H54 (cell line): ENCODE measurements around the gene HIF1A.

ENCODE experiments used
- DNase-seq: peaks from one replicate; pipeline ENCODE4 v3.0.0; 2011; ENCODE audit warnings: low spot score, mixed read lengths; ENCODE audit not compliant: insufficient read length
- FAIRE-seq: peaks from 3 replicates; lab custom pipeline; 2011; peaks lifted over from hg19 to GRCh38; lab: Jason Lieb, UNC
- POLR2A ChIP-seq: IDR thresholded peaks from 2 replicates; pipeline ENCODE4 v1.6.1; 2011; ENCODE audit warnings: low read depth, mild to moderate bottlenecking, low read length

Gene HIF1A

GRCh38 chr14:61710853-61711817 is 15.8 kb downstream of the HIF1A start:
- FAIRE-seq: peak; percentile 36
- DNase-seq: no peak

DNA sequence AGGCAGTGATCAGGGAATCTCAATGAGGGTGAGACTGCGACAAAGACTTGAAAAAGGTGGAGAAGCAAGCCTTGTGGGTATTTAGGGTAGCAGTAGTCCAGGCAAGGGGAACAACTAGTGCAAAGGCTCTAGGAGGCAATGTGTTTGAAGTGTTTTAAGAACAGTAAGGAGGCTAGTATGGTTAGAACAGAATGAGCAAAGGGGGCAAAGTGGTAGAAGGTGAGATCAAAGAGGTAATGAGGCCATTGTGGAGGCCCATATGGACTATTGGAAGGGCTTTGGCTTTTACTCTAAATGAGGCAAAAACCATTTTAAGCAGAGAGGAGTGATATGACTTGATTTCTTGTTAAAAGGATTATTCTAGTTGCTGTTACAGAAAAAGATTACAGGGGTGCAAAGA is 16.8 kb downstream of the HIF1A start:
- peak; percentile 78 for FAIRE-seq
- no peak for DNase-seq
- TF ChIP-seq POLR2A: no peak

More at GRCh38 chr14:61710853-61711817, 15.8 kb downstream of the HIF1A start:
- TF ChIP-seq POLR2A: no peak

DNA sequence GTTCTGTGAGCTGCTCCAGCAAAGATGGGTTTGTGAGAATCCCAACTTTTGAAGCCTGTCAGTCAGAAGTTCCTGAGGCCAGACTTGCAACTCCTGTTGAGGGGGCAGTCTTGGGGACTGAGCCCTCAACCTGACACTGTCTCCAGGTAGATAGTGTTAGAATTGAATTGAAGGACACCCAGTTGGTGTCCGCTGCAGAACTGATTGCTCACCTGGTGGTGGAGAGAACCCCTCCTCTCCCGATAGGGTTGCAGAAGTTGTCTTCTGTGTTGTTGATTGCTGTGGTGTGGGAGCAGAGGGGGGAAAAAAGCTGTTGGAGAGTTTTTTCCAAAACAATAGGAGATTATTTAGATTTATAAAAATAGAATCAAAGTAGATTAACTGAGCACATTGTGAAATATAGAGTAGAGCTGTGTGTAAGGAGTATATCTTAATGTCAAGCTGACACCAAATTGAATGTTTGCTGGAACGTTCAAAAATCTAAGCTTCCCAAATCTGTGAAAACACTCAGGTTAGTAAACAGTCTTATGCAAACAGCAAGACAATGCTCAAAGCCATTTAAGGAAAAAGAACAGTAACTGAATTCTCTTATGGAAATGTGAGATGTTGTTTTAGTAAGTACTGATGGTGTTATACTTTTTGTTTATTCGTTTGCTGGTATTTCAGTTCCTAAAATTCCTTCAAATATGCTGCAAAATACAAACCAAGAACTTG is 18.6 kb downstream of the HIF1A start:
- TF ChIP-seq POLR2A: no peak
- DNase-seq: no peak
- peak; percentile 57 for FAIRE-seq

- no peak for TF ChIP-seq POLR2A
- DNase-seq (no peak), FAIRE-seq (peak; percentile 15)
These were observed 21.6 kb downstream of the HIF1A start for GRCh38 chr14:61716956-61717355.

DNA sequence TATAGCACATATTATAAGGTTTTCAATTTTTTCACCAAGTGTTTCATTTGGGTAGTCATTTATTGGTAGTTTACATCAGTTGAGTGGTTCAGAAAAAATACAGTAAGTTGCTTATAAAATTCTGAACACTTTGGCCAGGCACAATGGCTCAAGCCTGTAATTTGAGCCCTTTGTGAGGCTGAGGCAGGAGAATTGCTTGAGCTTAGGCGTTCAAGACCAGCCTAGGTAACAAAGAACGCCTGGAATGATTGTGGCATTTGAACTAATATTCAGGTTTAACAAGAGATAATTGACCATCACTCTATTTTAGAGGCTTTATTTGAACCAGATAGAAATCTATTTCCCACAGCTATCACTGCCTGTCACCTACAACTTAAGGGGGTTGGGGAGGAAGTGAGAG is 22.7 kb downstream of the HIF1A start:
- FAIRE-seq: peak; percentile 67
- no peak for TF ChIP-seq POLR2A
- DNase-seq: no peak

DNA sequence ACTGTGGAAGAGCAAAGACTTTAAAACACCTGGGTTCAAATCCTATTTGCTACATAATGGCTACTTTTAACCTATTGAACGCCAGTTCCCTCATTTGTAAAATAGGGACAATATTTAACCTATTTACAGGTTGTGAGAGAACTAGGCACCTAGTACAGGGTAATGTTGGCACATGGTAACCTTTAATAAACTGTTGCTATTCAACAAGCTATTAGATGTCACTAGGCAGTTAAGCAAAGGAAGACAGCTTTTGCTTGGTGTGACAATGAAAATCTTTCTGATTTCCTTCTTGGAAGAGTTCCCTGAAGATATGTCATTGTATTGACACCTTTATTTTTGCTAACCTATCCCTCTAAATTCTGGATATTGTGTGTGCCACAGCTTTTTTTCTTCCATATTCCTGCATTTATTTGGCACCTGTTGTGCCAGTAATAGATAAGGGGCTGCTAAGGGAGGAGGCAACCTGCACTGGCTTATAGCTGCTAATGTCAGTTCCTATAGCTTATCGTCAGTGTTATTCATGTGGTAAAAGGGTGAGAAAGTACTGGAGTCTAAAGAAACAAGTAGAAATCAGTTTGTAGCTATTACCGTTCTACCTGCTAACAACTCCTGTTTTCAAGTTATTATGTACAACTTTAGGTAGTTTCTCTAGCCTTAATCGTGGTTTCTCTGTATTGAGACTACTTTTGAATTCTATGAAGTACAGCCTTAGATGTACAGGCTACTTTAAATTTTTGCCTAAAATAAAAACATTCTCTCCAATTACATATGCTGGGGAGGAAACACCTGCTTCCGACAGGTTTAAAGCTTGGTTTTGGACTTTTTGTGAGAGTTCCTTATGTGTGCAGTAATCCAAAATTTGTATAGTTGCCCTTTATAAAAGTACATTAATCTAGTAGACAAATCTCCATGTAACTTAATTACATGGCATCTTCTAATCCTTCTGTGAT is 24.3 kb downstream of the HIF1A start:
- FAIRE-seq (peak; percentile 72), DNase-seq (no peak)
- no peak for TF ChIP-seq POLR2A

GRCh38 chr14:61720294-61720661 is 25.0 kb downstream of the HIF1A start:
- DNase-seq (no peak), FAIRE-seq (peak; percentile 86)
- no peak for TF ChIP-seq POLR2A

- no peak for DNase-seq
- no peak for TF ChIP-seq POLR2A
- FAIRE-seq: no peak
These were observed 25.4 kb downstream of the HIF1A start for GRCh38 chr14:61720741-61721140.

DNA sequence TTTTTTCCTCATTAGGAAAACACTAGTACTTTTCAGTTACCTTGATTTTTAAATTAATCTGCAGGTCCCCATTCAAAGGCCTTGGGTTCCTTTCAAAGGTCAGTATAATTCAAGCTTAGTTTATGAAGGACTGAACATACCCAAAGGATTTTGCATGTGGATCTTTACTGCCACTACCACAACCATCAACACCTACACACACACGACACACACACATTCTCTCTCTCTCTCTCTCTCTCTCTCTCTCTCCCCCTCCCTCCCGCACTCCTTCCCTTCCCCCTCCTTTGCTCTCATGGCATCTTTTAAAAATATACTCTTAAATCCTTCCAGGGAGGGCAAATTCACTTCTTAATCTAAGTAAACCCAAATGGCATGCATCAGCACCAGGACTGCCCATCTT is 28.8 kb downstream of the HIF1A start:
- TF ChIP-seq POLR2A: no peak
- DNase-seq (no peak), FAIRE-seq (no peak)

DNA sequence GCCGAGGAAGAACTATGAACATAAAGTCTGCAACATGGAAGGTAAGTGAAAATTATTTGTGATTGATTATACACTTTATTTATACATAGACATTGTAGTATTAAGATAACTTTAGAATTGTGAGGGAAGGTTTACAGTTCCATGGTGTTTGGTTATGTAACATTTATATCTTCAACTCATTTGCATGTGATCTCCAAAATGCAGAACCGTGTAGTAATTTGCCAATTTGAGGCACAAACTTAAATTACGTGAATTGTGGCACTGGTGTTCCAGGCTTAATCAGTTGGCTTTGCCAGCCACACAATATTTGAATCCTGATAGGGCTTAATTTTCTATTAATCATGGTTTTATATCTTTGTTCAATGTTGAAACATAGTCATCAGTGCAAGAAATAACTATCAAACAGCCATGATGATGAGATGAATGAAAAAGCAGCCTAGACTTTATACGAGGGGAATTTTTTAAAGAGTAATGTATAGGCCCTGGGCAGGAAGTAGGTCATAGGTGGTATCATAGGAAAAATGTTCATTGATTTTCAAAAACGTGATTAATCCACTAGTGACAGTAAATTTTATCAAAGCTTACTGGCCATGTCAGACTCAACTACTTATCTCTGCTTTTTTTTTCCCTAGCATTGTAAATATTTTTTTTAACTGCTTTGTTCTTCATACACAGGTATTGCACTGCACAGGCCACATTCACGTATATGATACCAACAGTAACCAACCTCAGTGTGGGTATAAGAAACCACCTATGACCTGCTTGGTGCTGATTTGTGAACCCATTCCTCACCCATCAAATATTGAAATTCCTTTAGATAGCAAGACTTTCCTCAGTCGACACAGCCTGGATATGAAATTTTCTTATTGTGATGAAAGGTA is 31.7 kb downstream of the HIF1A start:
- DNase-seq: no peak
- no peak for FAIRE-seq

GRCh38 chr14:61730756-61731373 is 35.6 kb downstream of the HIF1A start:
- no peak for TF ChIP-seq POLR2A
- no peak for DNase-seq
- FAIRE-seq: peak; percentile 15

More for the DNA sequence above, 31.7 kb downstream of the HIF1A start:
- TF ChIP-seq POLR2A: no peak

DNA sequence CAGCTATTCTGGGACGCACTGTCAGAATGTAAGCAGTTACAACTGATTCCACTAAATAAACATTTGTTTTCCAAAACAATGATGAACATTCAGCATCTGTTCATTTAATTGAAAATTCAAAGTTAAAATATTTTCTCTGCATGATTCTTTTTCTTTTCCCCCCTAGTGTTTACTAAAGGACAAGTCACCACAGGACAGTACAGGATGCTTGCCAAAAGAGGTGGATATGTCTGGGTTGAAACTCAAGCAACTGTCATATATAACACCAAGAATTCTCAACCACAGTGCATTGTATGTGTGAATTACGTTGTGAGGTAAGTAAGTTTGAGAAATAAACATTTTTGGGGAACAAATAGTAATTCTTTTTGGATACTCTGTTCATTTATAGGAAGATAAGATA is 38.7 kb downstream of the HIF1A start:
- FAIRE-seq: no peak
- DNase-seq: no peak
- TF ChIP-seq POLR2A: no peak

- TF ChIP-seq POLR2A: no peak
- no peak for DNase-seq
- FAIRE-seq: peak; percentile 36
These were observed 41.4 kb downstream of the HIF1A start for GRCh38 chr14:61736751-61737150.
